Uterus (tissue), 4 donors: ENCODE results near the gene FAM89B. TPM values are rescaled to one million over a fixed set of nuclear protein-coding genes. Genes with fewer than 3 reads are reported as not detected.

Experiments used
- DNase-seq, 2 donors: peaks; one replicate each; pipeline ENCODE4 v3.0.0-alpha.2; 2019 to 2020
- H3K27ac ChIP-seq, 2 donors: fragments of 200-600 bp; sonication (generic); 1 replicate in 1 of 2; 2 replicates in 1 of 2; pipeline ENCODE4 v1.5.1; 2016 to 2018
- H3K27me3 ChIP-seq, 2 donors: fragments of 200-600 bp; sonication (generic); one replicate each; pipeline ENCODE4 v1.5.1; 2018 to 2019; ENCODE audit warnings: control low read depth in 1 of 2
- H3K36me3 ChIP-seq, 2 donors: fragments of 200-600 bp; sonication (generic); one replicate each; pipeline ENCODE4 v1.5.1; 2019; ENCODE audit warnings: control low read depth in 1 of 2
- H3K4me1 ChIP-seq, 2 donors: fragments of 200-600 bp; sonication (generic); one replicate each; pipeline ENCODE4 v1.5.1; 2018 to 2019; ENCODE audit warnings: control low read depth in 1 of 2
- H3K4me3 ChIP-seq, 2 donors: fragments of 200-600 bp; sonication (generic); 1 replicate in 1 of 2; 2 replicates in 1 of 2; pipeline ENCODE4 v1.5.1; 2018 to 2019; ENCODE audit warnings: mild to moderate bottlenecking in 1 of 2
- H3K9me3 ChIP-seq, 2 donors: fragments of 200-600 bp; sonication (generic); one replicate each; pipeline ENCODE4 v1.5.1; 2019; ENCODE audit warnings: control low read depth in 1 of 2
- CTCF ChIP-seq, 4 experiments: fragments of 200-600 bp in 2 of 4; fragments of 450-650 bp in 2 of 4; sonication (generic) in 2 of 4; IDR thresholded peaks; one replicate each; pipeline ENCODE4 v1.5.1; 2016 to 2019; ENCODE audit warnings: antibody characterized with exemption in 4 of 4, mild to moderate bottlenecking in 2 of 4, moderate library complexity in 1 of 4
- POLR2A ChIP-seq, 2 donors: fragments of 450-650 bp; IDR thresholded peaks; one replicate each; pipeline ENCODE4 v1.6.1; 2016; ENCODE audit warnings: antibody characterized with exemption in 2 of 2, mild to moderate bottlenecking in 1 of 2, moderate library complexity in 1 of 2
- intact Hi-C: fragments of 100-400 bp; cut with DNase I; formaldehyde crosslinking; loops from one replicate; pipeline ENCODE4 v1.15.1; 2023; ENCODE audit warnings: low total_unique reads
- total RNA-seq, 4 donors: library from RNA; depleted of rRNA in 3 of 4; stranded (reverse); fragments of >200 nt in 3 of 4; gene quantifications; one replicate each; pipeline versions ENCODE4 v1.1.0 to v1.2.4, GENCODE V29; 2014 to 2023
- donor health status: DM: yes; HTN: yes; CAD: no.

The FAM89B gene
- total RNA-seq, 4 donors from 2014 or later = 13.9 to 83.0 (median 40.8) TPM

GRCh38 chr11:65581928-65582327 lies 9.6 kb downstream of the FAM89B start:
- H3K27ac ChIP-seq = no peak overlapping the region
- intact Hi-C loops = loop anchor here (10.0 kb wide), 1 partner anchor 47 kb away; no protein-coding TSS in a partner anchor
- H3K4me3 ChIP-seq = no peak overlapping the region
- DNase-seq = no peak
- H3K36me3 ChIP-seq = no peaks in the 10 kb centered on the region
- peaks cover 0 to 14% of the 10 kb centered on the region in 2 donors for H3K4me1 ChIP-seq
- H3K27me3 ChIP-seq = no peaks in the 10 kb centered on the region
- TF ChIP-seq CTCF (IDR thresholded peaks at IDR 0.05) = no peak
- no peak for TF ChIP-seq POLR2A (IDR thresholded peaks at IDR 0.05)
- H3K9me3 ChIP-seq = no peaks in the 10 kb centered on the region

- H3K4me3 ChIP-seq = no peak overlapping the region
- no peaks in the 10 kb centered on the region for H3K36me3 ChIP-seq
- DNase-seq = no peak
- H3K27ac ChIP-seq = no peak overlapping the region
- no peaks in the 10 kb centered on the region for H3K9me3 ChIP-seq
- H3K4me1 ChIP-seq = peaks cover 0 to 6% of the 10 kb centered on the region in 2 donors
- no peaks in the 10 kb centered on the region for H3K27me3 ChIP-seq
- TF ChIP-seq CTCF (IDR thresholded peaks at IDR 0.05) = no peak
- TF ChIP-seq POLR2A (IDR thresholded peaks at IDR 0.05) = no peak
- intact Hi-C loops = loop anchor here (10.0 kb wide), 1 partner anchor 49 kb away; no protein-coding TSS in a partner anchor
Observed at GRCh38 chr11:65583589-65583988, 11.3 kb downstream of the FAM89B start.

- no peak for DNase-seq
- Histone ChIP-seq H3K4me1 (peaks cover 0 to 6% of the 10 kb centered on the region in 2 donors), H3K27me3 (no peaks in the 10 kb centered on the region), H3K36me3 (no peaks in the 10 kb centered on the region), H3K9me3 (no peaks in the 10 kb centered on the region), H3K4me3 (no peak overlapping the region), H3K27ac (no peak overlapping the region)
- intact Hi-C loops = loop anchor here (10.0 kb wide), 1 partner anchor 49 kb away; no protein-coding TSS in a partner anchor
- TF ChIP-seq CTCF (IDR thresholded peaks at IDR 0.05) = no peak
- TF ChIP-seq POLR2A (IDR thresholded peaks at IDR 0.05) = no peak
Observed at GRCh38 chr11:65584106-65584505, 11.8 kb downstream of the FAM89B start.

- DNase-seq = no peak
- Histone ChIP-seq H3K4me3 (no peak overlapping the region), H3K27me3 (no peaks in the 10 kb centered on the region), H3K4me1 (peaks cover 0 to 6% of the 10 kb centered on the region in 2 donors), H3K36me3 (no peaks in the 10 kb centered on the region), H3K9me3 (no peaks in the 10 kb centered on the region), H3K27ac (no peak overlapping the region)
- TF ChIP-seq POLR2A (IDR thresholded peaks at IDR 0.05) = no peak
- no peak for TF ChIP-seq CTCF (IDR thresholded peaks at IDR 0.05)
- intact Hi-C loops = loop anchor here (10.0 kb wide), 1 partner anchor 50 kb away; no protein-coding TSS in a partner anchor
Observed at GRCh38 chr11:65584723-65585171, 12.4 kb downstream of the FAM89B start.

- no peak for DNase-seq
- H3K4me1 ChIP-seq = peaks cover 0 to 6% of the 10 kb centered on the region in 2 donors
- TF ChIP-seq CTCF (IDR thresholded peaks at IDR 0.05) (no peak), POLR2A (IDR thresholded peaks at IDR 0.05) (no peak)
- intact Hi-C loops = loop anchor here (10.0 kb wide), 1 partner anchor 51 kb away; no protein-coding TSS in a partner anchor
- no peaks in the 10 kb centered on the region for H3K27me3 ChIP-seq
- H3K9me3 ChIP-seq = no peaks in the 10 kb centered on the region
- H3K4me3 ChIP-seq = no peak overlapping the region
- H3K36me3 ChIP-seq = no peaks in the 10 kb centered on the region
- H3K27ac ChIP-seq = no peak overlapping the region
Observed at GRCh38 chr11:65585396-65586246, 13.3 kb downstream of the FAM89B start.
